Measurements from ENCODE around the gene HLA-DRB5.
"Not testable (repeated sequence)": the region's sequence is repeated elsewhere in the genome, so short reads cannot be mapped to it uniquely, and the experiment has no call there.

Gene HLA-DRB5

GRCh38 chr6:32529697-32530430, at the start of gene HLA-DRB5:
HLA-DRB5 (minus strand) TSS chr6:32530287; CDS start chr6:32530224, 63 bp downstream.
- Histone ChIP-seq H3K4me1 (no peaks in the 10 kb centered on the region), H3K36me3 (replicated peaks) (no peaks in the 10 kb centered on the region), H3K4me3 (no peak within 1 kb of the TSS), H3K27me3 (ENCODE audit: low read depth) (no peaks in the 10 kb centered on the region), H3K9me3 (no peaks in the 10 kb centered on the region)
- DNase-seq (ENCODE audit: low spot score in 2 of 2), result no peak
- in situ Hi-C loops (cut with MboI; ENCODE audit: low sequenced_read_pairs), result loop anchor here (5.0 kb wide), 1 partner anchor 57 kb away; the partner anchor contains the start of gene HLA-DRB1

- H3K9me3 ChIP-seq, result no peaks in the 10 kb centered on the region
- DNase-seq (ENCODE audit: low spot score in 2 of 2), result no peak
- H3K36me3 ChIP-seq (replicated peaks), result no peaks in the 10 kb centered on the region
- H3K27me3 ChIP-seq (ENCODE audit: low read depth), result no peaks in the 10 kb centered on the region
- no peaks in the 10 kb centered on the region for H3K4me1 ChIP-seq
- in situ Hi-C loops (cut with MboI; ENCODE audit: low sequenced_read_pairs), result loop anchor here (25.0 kb wide), 1 partner anchor 92 kb away; no protein-coding TSS in a partner anchor
- no peak overlapping the region for H3K4me3 ChIP-seq
These were observed 48.9 kb upstream of the HLA-DRB5 start for GRCh38 chr6:32578962-32579361.

GRCh38 chr6:32577493-32577892, 47.4 kb upstream of the HLA-DRB5 start:
- H3K36me3 ChIP-seq (replicated peaks); H3K9me3 ChIP-seq; H3K4me1 ChIP-seq; DNase-seq (ENCODE audit: low spot score in 2 of 2); H3K4me3 ChIP-seq; H3K27me3 ChIP-seq (ENCODE audit: low read depth): not testable (repeated sequence)
- in situ Hi-C loops (cut with MboI; ENCODE audit: low sequenced_read_pairs), result loop anchor here (25.0 kb wide), 1 partner anchor 90 kb away; no protein-coding TSS in a partner anchor

- Histone ChIP-seq H3K27me3 (ENCODE audit: low read depth) (no peaks in the 10 kb centered on the region), H3K9me3 (no peaks in the 10 kb centered on the region), H3K4me3 (no peak overlapping the region), H3K36me3 (replicated peaks) (no peaks in the 10 kb centered on the region), H3K4me1 (no peaks in the 10 kb centered on the region)
- in situ Hi-C loops (cut with MboI; ENCODE audit: low sequenced_read_pairs), result loop anchor here (25.0 kb wide), 1 partner anchor 89 kb away; no protein-coding TSS in a partner anchor
- no peak for DNase-seq (ENCODE audit: low spot score in 2 of 2)
These were observed 46.2 kb upstream of the HLA-DRB5 start for GRCh38 chr6:32576250-32576649.

GRCh38 chr6:32570363-32570905, 40.3 kb upstream of the HLA-DRB5 start:
- Histone ChIP-seq H3K4me1 (no peaks in the 10 kb centered on the region), H3K9me3 (no peaks in the 10 kb centered on the region), H3K36me3 (replicated peaks) (no peaks in the 10 kb centered on the region), H3K27me3 (ENCODE audit: low read depth) (no peaks in the 10 kb centered on the region), H3K4me3 (no peak overlapping the region)
- in situ Hi-C loops (cut with MboI; ENCODE audit: low sequenced_read_pairs), result no loop called here
- no peak for DNase-seq (ENCODE audit: low spot score in 2 of 2)

- in situ Hi-C loops (cut with MboI; ENCODE audit: low sequenced_read_pairs), result no loop called here
- Histone ChIP-seq H3K9me3 (no peaks in the 10 kb centered on the region), H3K4me3 (no peak overlapping the region), H3K4me1 (no peaks in the 10 kb centered on the region), H3K36me3 (replicated peaks) (no peaks in the 10 kb centered on the region), H3K27me3 (ENCODE audit: low read depth) (no peaks in the 10 kb centered on the region)
- DNase-seq (ENCODE audit: low spot score in 2 of 2), result no peak
These were observed 38.5 kb upstream of the HLA-DRB5 start for GRCh38 chr6:32568561-32568960.

- Histone ChIP-seq H3K4me3 (no peak overlapping the region), H3K36me3 (replicated peaks) (no peaks in the 10 kb centered on the region), H3K27me3 (ENCODE audit: low read depth) (no peaks in the 10 kb centered on the region), H3K4me1 (no peaks in the 10 kb centered on the region), H3K9me3 (no peaks in the 10 kb centered on the region)
- in situ Hi-C loops (cut with MboI; ENCODE audit: low sequenced_read_pairs), result no loop called here
- DNase-seq (ENCODE audit: low spot score in 2 of 2), result no peak
These were observed 36.9 kb upstream of the HLA-DRB5 start for GRCh38 chr6:32566957-32567356.

GRCh38 chr6:32565511-32565910, 35.4 kb upstream of the HLA-DRB5 start:
- in situ Hi-C loops (cut with MboI; ENCODE audit: low sequenced_read_pairs), result no loop called here
- DNase-seq (ENCODE audit: low spot score in 2 of 2), result no peak
- Histone ChIP-seq H3K4me3 (no peak overlapping the region), H3K27me3 (ENCODE audit: low read depth) (no peaks in the 10 kb centered on the region), H3K9me3 (no peaks in the 10 kb centered on the region), H3K4me1 (no peaks in the 10 kb centered on the region), H3K36me3 (replicated peaks) (no peaks in the 10 kb centered on the region)

GRCh38 chr6:32562940-32563339, 32.9 kb upstream of the HLA-DRB5 start:
- H3K4me3 ChIP-seq, result no peak overlapping the region
- in situ Hi-C loops (cut with MboI; ENCODE audit: low sequenced_read_pairs), result no loop called here
- DNase-seq (ENCODE audit: low spot score in 2 of 2), result no peak
- no peaks in the 10 kb centered on the region for H3K9me3 ChIP-seq
- H3K4me1 ChIP-seq, result no peaks in the 10 kb centered on the region
- no peaks in the 10 kb centered on the region for H3K27me3 ChIP-seq (ENCODE audit: low read depth)
- H3K36me3 ChIP-seq (replicated peaks), result no peaks in the 10 kb centered on the region

GRCh38 chr6:32559747-32560146, 29.7 kb upstream of the HLA-DRB5 start:
- H3K4me3 ChIP-seq, result no peak overlapping the region
- H3K36me3 ChIP-seq (replicated peaks), result no peaks in the 10 kb centered on the region
- H3K9me3 ChIP-seq, result no peaks in the 10 kb centered on the region
- in situ Hi-C loops (cut with MboI; ENCODE audit: low sequenced_read_pairs), result no loop called here
- DNase-seq (ENCODE audit: low spot score in 2 of 2), result no peak
- H3K4me1 ChIP-seq, result no peaks in the 10 kb centered on the region
- H3K27me3 ChIP-seq (ENCODE audit: low read depth), result no peaks in the 10 kb centered on the region

- Histone ChIP-seq H3K4me3 (no peak overlapping the region), H3K27me3 (ENCODE audit: low read depth) (no peaks in the 10 kb centered on the region), H3K36me3 (replicated peaks) (no peaks in the 10 kb centered on the region), H3K4me1 (no peaks in the 10 kb centered on the region), H3K9me3 (no peaks in the 10 kb centered on the region)
- in situ Hi-C loops (cut with MboI; ENCODE audit: low sequenced_read_pairs), result no loop called here
- DNase-seq (ENCODE audit: low spot score in 2 of 2), result no peak
These were observed 28.5 kb upstream of the HLA-DRB5 start for GRCh38 chr6:32558426-32559057.

GRCh38 chr6:32554116-32554965, 24.3 kb upstream of the HLA-DRB5 start:
- H3K4me1 ChIP-seq, result no peaks in the 10 kb centered on the region
- in situ Hi-C loops (cut with MboI; ENCODE audit: low sequenced_read_pairs), result no loop called here
- H3K9me3 ChIP-seq, result no peaks in the 10 kb centered on the region
- H3K4me3 ChIP-seq, result no peak overlapping the region
- no peak for DNase-seq (ENCODE audit: low spot score in 2 of 2)
- H3K36me3 ChIP-seq (replicated peaks), result no peaks in the 10 kb centered on the region
- no peaks in the 10 kb centered on the region for H3K27me3 ChIP-seq (ENCODE audit: low read depth)

- Histone ChIP-seq H3K9me3 (no peaks in the 10 kb centered on the region), H3K4me3 (no peak overlapping the region), H3K36me3 (replicated peaks) (no peaks in the 10 kb centered on the region), H3K4me1 (no peaks in the 10 kb centered on the region), H3K27me3 (ENCODE audit: low read depth) (no peaks in the 10 kb centered on the region)
- no peak for DNase-seq (ENCODE audit: low spot score in 2 of 2)
- in situ Hi-C loops (cut with MboI; ENCODE audit: low sequenced_read_pairs), result no loop called here
These were observed 23.1 kb upstream of the HLA-DRB5 start for GRCh38 chr6:32553037-32553742.
